Measurements from ENCODE around the gene PCGF3.

The PCGF3 gene

DNA sequence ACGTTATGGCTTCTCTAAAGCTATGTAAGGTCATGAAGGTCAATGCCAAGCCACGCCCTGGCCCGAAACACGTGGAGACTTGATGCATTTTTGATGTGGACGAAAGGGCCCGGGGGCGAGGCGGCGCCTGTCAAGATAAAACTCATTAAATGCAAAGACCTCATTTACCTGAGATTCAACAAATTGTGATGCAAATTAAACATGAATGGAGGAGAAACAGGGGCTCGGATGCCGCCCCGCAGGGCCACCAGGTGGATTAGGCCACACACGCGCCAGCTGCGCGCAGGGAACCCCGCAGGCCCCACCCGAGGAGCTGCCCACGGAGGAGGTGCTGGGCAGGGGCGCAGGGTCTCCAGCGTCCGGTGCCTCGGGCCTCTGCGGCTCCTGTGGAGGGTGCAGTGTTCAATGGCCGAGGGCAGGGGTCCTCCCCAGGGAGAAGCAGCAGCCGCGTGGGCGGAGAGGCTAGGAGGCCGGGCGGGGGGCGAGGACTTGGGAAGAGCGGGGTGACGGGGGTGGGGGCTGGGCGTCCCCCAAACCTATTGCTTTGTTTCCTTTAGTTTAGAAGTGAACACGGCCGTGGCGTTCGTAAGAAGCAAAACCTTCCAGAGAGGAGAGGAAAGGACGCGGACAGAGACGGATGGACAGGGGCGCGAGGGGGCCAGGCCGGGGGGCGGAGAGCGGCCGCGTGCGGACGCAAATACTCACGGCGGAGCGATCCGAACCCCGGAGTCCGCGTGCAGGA lies 79.9 kb downstream of the PCGF3 start:
- no peak for DNase-seq

DNA sequence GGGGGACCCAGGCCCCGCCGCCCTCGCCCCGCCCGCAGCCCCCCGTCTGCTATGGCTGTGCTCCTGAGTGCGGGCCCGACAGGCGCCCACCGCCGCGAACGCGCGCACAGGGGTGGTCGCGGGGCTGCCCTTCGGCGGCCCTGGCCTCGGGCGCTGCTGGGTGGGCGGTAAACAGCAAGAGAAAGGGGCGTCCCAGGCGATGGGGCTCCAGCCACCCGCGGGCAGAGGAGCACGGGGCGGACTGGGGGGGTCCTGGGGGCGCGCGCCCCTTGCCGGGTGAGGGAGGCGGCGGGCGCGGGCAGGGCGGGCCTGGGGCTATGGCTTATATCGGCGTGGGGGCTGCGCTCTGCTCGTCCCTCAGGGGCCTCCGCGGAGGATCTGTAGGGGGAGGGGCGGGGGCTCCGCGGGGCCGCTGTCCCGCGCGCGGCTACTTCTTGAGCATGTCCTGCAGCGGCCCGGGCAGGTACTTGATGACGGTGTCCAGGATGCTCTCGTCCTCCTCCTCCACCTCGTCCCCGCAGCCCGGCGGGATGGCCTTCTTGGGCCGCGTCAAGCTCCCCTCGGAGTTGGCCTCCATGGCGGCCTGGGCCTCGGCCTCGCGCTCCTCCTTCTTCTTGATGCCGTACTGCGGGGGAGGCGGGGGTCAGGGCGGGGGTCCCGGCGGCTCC lies 80.6 kb downstream of the PCGF3 start:
- no peak for DNase-seq

DNA sequence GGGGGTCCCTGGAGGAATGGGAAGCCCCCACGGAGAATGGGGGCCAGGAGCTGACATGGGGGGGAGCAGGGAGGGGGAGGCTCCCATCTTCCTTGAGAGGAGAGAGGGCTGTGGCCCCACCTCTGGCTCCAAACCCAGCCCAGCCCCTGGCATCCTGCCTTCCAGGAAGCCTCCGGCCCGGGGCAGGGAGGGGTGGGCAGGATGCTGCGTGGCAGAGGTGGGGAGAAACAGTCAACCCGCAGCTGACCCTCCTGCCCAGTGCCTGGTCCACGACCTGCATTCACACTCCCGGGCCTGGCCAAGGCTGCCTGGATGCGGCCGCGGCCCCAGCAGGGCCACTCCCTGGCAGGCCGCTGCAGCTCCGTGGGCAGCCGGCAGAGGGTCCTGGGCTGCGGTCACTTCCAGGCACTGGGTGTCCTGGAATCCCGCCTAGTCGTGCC lies 81.2 kb downstream of the PCGF3 start:
- DNase-seq, result no peak

DNA sequence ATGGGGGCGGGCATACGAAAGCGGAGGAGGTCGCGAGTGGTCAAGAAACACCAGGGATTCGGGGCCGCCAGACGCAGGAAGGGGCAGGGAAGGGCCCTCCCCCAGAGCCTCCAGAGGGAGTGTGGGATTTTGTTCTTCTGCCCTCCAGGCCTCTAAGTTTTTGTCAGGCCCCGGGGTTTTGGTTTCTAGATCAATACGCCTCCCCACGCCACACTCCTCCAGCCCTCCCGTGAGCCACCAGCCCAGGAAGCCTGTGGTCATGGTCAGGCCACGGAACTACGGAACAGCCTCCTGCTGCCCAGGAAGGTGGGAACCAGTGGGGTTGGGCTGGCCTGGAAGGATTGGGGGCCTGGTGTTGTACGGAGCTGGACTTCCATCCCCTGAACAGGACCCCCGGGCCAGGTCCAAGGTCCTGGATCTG lies 81.9 kb downstream of the PCGF3 start:
- no peak for DNase-seq

DNA sequence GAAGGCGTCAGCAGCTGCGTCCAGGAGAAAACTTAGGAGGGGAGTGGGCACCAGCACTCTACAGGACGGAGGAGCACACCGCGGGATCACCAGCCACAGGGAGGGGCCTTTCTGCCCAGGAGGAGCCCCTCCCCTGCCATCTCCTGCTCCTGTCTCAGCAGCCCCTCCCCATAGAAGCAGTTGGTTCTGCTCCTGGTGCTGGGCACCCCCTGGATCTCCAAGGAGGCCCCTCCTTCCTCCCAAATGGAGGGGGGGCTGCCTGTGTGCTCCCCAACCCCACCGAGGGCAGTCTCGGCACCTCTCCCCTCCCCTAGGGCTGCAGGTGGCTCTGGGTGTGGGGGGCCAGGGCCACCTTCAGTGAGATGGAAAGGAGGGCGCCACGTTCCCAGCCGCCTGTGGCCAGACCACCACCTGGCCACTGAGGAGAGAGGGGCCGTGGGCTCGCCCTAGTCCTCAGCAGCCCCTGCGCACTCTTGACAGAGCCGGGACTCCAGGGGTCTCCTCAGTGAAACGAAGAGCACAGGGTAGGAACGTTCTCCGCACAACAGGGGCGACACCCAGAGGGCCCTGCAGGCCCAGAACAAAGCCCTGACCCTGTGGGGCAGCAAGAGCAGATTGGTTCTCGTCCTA lies 82.5 kb downstream of the PCGF3 start:
- no peak for DNase-seq

DNA sequence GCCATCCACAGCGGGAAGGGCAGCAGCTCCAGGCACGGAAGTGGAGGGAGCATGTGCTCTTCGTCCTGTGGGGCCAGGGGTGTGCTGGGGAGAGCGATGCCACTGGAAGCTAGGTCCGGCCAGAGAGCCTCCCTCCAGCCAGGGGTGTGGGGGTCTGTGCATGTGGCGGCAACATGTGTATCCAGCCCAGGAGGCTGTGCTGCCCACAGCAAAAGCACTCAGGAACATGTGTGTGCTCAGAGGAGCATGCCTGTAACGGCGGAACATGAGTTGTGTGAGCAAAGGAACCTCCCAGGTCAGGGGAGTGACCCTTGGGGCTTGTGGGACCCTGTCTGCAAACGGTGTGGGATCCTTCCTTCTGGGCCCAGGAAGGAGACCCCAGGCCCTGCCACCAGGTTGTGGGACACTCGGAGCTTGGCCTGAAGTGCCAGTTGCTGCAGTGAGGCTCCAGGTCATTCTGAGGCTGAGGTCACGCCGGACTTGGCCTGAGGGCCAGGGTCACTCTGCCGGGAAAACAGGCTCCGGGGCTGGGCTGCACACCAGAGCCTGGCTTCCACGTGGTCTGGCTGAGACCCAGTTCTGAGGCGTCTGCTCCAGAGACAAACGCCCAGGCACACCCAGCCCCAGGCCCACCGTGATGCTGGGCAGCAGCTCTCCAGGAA lies 83.1 kb downstream of the PCGF3 start:
- DNase-seq, result no peak

DNA sequence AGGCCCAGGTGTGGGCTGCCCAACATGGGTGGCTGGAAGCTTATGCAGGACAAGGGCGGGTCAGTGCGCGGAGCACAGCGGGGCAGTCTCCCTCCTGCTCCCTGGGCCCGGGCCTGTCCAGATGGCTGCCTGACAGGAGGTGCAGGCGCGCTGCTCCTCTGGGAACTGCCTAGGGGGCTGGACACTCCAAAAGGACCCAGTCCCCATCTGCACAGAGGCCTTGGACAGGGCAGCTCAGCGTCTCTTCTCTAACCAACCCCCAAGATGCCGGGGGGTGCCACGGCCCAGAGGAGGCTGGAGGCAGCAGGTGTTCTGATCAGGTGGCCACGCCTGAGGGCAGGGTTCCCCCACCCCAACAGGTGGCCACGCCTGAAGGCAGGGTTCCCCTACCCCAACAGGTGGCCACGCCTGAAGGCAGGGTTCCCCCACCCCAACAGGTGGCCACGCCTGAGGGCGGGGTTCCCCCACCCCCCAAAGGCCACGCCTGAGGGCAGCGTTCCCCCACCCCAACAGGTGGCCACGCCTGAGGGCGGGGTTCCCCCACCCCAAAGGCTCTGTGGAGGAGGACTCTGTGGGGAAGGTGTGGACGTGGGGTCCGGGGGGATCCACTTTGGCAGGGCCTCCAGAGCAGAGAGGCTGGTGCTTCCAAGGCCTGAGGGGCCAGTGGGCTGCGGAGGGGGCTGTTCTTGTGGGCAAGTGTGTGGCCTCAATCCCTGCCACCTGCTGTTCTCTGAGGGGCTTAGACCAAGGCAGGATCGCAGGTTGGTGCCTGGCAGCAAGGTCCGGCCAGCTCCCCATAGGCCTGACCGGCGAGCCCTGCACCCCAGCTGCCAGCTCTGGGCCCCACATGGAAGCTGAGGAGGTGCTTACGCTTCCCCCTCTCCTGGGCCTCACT lies 84.2 kb downstream of the PCGF3 start:
- no peak for DNase-seq

DNA sequence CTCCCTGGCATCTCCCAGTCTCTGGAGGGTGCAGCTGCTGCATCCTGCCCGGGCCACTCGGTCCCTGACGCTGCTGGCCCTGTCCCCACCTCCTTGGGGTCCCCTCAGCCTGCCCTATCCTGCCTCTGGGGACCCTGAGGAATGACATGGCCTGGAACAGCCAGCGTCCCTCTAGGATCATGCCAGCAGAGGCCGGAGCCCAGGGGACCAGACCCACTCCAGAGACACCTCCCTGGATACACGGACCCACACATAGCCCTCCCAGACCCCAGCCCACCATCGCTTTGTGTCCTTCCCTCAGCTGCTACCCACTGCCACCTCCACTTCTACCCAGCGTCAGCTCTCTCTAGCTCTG lies 84.8 kb downstream of the PCGF3 start:
- no peak for DNase-seq

DNA sequence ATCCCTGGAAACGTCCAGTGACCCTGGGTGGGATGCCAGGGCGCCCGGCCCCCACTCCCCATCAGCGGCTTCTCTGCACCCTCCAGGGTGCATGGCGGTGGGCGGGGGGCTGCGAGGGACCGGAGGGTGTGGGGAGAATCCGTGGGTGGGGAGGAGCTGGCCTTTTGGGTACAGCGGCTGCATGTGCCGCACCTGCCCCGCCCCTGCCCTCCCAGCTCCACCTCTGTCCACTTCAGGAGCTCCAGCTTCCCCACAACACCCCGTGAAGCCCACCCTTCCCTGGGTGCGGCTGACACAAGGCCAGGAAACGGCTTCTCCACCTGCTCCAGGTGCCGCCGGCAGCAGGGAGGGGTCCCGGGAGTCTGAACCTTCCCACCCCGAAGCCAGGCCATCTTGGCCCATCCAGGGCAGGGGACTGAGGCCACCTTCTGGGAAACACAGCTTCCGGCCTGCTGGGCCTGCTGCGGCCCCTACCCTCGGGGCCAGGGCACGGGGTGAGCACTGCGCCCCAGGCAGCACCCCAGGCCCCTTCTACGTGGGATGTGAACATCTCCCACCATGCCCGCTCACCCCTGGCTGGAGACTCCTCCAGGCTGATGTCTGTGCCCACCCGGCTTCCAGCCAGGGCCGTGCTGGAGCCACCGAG lies 85.7 kb downstream of the PCGF3 start:
- DNase-seq, result no peak

DNA sequence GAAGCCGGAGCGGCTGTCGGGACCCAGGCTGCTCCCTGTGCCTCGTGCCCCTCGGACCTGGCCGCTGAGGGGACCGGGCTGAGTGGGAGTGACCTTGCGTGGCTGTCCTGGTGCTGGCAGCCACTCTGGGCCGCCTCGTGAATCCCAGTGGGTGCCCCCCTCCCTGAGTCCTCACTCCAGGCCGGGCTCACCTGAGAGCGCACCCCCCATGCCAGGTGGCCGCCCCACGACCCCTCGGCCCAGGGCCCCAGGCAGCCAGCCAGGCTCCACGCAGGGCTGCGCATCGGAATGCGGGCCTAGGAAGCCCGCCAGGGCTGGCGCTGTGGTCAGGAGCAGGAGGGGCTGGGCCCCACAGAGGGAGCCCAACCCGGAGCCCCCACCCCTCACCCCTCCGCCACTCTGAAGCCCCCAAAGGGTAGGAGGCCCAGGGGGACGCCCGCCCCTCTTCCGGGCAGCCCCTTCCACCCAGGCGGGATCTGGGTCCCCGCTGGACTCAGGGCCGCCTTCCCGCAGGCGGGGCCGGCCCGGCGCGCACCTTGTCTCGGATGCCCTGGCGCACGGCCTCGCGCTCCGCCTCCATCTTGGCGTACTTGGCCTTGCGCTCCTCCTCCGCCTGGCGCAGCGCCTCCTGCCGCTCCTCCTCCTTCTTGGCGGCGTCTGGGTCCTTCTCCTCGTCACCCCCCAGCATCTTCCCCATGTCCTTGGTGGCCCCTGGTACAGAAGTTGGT lies 86.4 kb downstream of the PCGF3 start:
- no peak for DNase-seq

DNA sequence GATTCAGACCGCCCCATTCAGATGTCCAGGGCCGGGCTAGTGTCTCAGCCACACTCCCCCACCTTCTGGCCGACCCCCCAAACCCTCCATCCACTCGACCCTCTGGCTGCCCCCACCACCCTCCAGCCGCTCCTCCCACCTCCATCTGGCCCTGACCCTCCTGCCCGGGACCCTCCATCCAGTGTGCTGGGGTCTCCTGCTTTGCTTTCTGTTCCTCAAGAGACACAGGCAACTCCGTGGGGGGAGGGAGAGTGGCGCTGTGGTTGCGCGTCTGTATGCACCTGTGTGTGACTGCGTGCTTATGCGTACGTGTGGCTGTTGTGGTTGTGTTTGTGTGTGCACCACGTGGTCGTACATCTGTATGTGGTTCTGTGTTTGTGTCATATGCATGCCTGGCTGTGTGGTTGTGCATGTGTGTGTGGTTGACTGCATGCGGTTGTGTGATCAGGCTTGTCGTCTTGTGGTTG lies 87.0 kb downstream of the PCGF3 start:
- DNase-seq, result no peak

DNA sequence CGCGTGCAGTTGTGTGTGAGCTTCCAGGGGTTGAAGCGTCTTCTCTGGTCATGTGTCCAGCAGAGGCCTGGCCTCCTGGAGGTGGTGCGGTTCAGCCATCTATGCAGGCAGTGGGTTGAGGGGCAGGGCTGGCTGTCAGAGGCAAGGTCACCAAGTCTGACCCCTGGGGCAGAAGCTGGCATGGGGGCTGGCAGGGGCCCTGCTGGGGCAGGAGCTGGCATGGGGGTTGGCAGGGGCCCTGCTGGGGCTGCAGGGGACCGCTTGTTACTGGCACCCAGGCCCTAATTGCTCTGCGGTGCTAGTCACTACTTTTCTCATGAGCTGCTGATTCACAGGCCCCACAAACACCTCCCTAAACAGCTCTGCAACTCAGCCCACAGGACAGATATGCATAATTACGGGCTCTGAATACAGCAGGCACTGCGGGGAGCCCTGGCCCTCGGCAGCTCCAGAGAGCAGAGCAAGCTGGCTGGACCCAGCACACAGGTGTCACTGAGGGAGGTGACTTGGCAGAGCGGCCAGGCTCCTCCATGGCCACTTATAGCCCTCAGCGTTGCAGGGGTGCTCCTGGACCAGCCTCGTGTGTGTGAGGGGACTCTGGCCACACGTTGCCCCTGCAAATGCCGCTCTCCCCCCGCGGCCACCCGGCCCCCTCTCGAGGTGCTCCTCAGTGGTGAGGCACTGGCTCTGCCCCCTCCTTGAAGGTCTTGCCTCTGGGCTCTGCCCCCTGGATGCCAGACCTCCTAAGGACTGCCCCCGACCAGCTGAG lies 87.6 kb downstream of the PCGF3 start:
- DNase-seq, result no peak

DNA sequence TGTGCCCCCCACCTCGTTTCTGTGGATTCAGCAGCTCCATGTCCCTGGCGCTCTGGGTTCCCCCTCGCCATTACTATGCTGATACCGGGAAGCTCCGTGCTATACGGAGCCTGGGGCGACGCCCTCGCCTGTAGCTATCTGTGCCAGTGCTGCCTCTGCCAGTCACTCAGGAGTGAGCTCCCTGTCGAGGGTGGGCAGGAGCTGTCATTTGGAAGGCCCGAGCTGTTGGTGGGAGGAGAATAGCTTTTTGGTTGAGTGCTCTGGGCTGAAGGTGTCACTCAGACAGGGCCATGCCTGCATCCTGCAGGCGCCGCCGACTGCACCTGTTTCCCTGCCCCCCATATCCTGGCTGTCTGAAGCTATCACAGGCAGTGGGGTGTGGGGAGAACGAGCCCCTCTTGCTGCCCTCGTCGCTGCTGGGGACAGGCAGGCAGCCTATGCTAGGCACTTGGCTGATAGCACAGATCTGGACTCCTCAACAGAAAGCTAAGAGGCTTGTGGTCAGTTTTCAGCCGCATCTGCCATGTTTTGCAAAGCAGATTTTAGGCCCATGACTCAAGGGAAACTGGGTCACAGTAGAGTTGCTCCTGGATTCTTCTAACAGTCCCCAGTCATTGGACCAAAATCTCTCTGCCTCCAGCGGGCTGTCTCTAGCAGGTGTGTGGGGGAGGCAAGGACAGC lies 88.4 kb downstream of the PCGF3 start:
- no peak for DNase-seq

DNA sequence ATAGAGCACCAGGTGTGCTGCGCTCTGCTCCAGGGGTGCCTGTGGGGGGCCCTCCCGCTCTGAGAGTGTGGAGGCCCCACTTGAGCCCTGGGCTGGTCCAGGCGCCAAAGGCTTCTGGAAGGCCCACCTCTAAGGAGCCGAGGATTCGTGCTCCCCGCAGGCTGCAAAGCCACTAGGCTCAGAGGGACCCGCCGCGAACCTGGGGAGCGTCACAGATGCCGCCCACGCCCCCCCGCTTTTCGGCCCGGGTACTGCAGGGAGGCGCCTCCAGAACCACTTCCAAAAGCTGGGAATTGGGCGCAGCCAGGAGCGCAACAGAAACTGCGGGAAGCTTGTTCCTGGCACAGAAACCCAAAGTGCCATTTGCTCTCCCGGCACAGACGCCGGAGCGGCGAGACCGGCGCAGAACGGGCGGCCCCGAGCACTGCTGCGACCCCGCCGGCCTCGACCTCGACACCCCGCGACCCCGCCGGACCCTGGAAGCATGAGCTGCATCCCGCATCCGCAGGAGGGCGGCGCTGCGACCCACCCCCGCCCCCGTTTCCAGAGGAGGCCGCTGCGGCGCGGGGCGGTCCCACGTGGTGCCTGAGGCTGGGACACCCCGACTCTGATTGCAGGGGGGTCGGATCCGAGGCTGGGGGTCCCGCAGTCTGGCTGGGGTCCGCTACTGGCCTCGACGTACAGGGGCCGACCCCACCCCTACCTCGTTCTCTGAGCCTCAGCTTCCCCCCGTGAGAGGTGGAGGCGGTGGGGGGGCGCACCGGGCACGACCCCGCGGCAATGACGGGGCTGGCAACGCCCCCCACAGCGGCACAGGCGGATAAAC lies 89.5 kb downstream of the PCGF3 start:
- DNase-seq, result no peak

DNA sequence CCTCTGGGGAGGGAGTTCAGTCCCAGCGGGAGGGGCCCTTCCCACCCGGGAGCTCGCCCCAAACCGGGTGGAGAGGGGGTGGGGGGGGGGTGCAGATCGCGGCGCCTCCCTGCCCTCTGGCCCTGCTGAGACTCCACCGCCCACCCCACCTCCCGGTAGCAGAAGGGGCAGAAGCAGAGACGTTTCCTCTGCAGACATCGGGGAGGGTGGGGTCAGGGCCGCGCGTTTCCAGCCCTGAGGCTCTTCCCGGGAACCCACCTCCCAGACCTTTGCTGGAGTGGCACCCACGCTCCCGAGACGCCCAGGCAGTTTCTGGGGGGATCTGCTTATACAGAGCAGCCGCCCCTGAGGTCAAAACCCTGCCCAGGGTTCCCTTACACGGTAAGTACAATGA lies 90.1 kb downstream of the PCGF3 start:
- DNase-seq, result no peak

DNA sequence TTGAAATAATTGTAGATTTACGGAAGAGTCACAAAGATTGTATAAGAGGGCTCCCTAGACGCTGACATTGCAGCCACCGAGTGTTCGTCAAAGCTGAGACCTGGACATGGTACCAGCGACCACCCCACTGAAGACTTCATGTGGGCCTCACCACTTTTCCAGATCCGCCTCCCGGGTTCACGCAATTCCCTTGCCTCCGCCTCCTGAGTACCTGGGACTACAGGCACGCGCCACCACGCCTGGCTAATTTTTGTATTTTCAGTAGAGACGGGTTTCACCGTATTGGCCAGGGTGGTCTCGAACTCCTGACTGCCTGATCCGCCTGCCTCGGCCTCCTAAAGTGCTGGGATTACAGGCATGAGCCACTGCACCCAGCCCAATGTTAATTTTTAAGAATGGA lies 90.6 kb downstream of the PCGF3 start:
- DNase-seq, result no peak

DNA sequence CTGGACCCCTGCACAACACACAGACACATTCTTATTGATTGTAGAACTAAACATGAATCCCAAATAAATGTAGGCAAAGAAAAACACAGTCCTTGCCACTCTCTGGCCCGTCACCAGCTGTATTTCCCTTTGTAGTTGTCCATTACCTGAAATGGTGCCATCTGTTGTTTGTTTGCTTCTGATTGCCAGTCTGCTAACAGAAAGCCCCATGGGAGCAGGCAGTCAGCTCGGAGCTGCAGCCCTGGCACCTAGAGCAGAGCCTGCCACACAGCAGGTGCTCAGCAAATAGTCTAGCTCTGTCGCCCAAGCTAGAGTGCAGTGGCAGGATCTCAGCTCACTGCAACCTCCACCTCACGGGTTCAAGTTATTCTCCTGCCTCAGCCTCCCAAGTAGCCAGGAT lies 91.4 kb downstream of the PCGF3 start:
- DNase-seq, result no peak

DNA sequence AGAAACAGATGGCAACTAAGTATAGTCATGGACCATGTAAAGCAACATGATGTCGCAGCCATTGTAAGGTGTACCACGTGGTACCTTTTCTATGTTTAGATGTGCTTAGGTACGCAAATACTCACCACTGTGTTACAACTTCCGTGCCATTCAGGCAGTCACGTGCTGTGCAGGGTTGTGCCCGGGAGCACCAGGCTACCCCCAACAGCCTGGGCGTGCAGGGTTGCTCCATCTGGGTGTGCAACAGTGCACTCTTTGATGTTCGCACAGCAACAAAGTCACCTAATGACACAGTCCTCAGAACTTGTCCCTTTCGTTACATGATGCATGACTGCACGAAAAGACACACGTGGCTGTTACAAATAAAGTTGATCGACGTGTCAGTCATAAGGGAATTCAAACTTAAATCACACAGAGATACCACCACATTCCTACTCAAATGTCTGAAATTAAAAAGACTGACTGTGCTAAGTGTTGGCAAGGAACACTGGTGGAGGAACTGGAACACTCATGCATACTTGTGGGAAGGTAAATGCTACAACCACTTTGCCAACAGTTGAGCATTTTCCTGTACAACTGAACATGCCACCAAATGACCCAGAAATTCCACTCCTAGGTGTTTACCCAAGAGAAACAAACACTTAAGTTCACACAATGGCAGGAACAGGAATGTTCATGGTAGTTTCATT lies 95.9 kb downstream of the PCGF3 start:
- no peak for DNase-seq

Measured in kidney glomerular epithelial cell (primary cell).